IMR-90 (cell line): ENCODE results near the gene SDK1. TPM values are rescaled to one million over a fixed set of nuclear protein-coding genes. Genes with fewer than 3 reads are reported as not detected.

Source experiments
- ATAC-seq: fragments of 200-7000 bp; cut with Tn5 transposase; 2 replicates; pipeline ENCODE4 v1.9.1; 2020; ENCODE audit warnings: low read depth, mild to moderate bottlenecking, moderate library complexity
- BruUV-seq: library from RNA; stranded (reverse); fragments of 400-500 nt; replicated peaks from 2 replicates; lab custom pipeline; 2021; lab: Mats Ljungman, UMichigan
- CTCF ChIA-PET: fragments of 300-600 bp; formaldehyde crosslinking; extraction: SDS; loops from one replicate; lab custom pipeline; 2021; ENCODE audit warnings: antibody characterized with exemption; lab: Yijun Ruan, JAX
- POLR2A ChIA-PET: fragments of 300-600 bp; sonication (Branson Sonifier 250); formaldehyde crosslinking; loops from one replicate; lab custom pipeline; 2022; ENCODE audit warnings: antibody characterized with exemption; ENCODE audit not compliant: unreplicated experiment; lab: Charles Lee
- DNase-seq: peaks from one replicate; pipeline ENCODE4 v3.0.0; 2013
- H2AFZ ChIP-seq: replicated peaks from 2 replicates; pipeline ENCODE3; 2013; ENCODE audit warnings: low read length, mild to moderate bottlenecking; ENCODE audit not compliant: poor library complexity
- H2AK5ac ChIP-seq: 2 replicates; pipeline ENCODE4 v1.6.1; 2013; ENCODE audit warnings: low read depth, low read length, inconsistent platforms
- H2AK9ac ChIP-seq: replicated peaks from 2 replicates; pipeline ENCODE3; 2013; ENCODE audit warnings: mild to moderate bottlenecking, low read depth, low read length, moderate library complexity; ENCODE audit not compliant: poor library complexity
- H2BK120ac ChIP-seq: 2 replicates; pipeline ENCODE4 v1.6.1; 2013; ENCODE audit warnings: low read depth, low read length, inconsistent platforms
- H2BK15ac ChIP-seq: 3 replicates; pipeline ENCODE4 v1.6.1; 2013; ENCODE audit warnings: low read depth, low read length, inconsistent platforms
- H2BK20ac ChIP-seq: 2 replicates; pipeline ENCODE4 v1.6.1; 2013; ENCODE audit warnings: low read depth, mild to moderate bottlenecking, inconsistent platforms, low read length, moderate library complexity
- H2BK5ac ChIP-seq: 2 replicates; pipeline ENCODE4 v1.6.1; 2013; ENCODE audit warnings: mild to moderate bottlenecking, low read depth, low read length, inconsistent platforms; ENCODE audit not compliant: poor library complexity, severe bottlenecking
- H3K14ac ChIP-seq: replicated peaks from 2 replicates; pipeline ENCODE4 v1.6.1; 2013; ENCODE audit warnings: low read depth, low read length, inconsistent platforms
- H3K18ac ChIP-seq: 2 replicates; pipeline ENCODE4 v1.6.1; 2013; ENCODE audit warnings: low read depth, low read length, control low read depth
- H3K23ac ChIP-seq: 2 replicates; pipeline ENCODE4 v1.6.1; 2013; ENCODE audit warnings: low read depth, low read length, inconsistent platforms
- H3K27ac ChIP-seq: 2 replicates; pipeline ENCODE4 v1.5.1; 2013; ENCODE audit warnings: mild to moderate bottlenecking, control low read depth, low read length; ENCODE audit not compliant: insufficient read depth
- H3K27me3 ChIP-seq: 2 replicates; pipeline ENCODE4 v1.6.1; 2013; ENCODE audit warnings: low read length; ENCODE audit not compliant: control insufficient read depth, insufficient read depth
- H3K36me3 ChIP-seq: 2 replicates; pipeline ENCODE4 v1.6.1; 2013; ENCODE audit warnings: low read length, mixed read lengths; ENCODE audit not compliant: control insufficient read depth, insufficient read depth
- H3K4ac ChIP-seq: 2 replicates; pipeline ENCODE4 v1.6.1; 2013; ENCODE audit warnings: low read depth, low read length, inconsistent platforms
- H3K4me1 ChIP-seq: 2 replicates; pipeline ENCODE4 v1.6.1; 2013; ENCODE audit warnings: low read length, mixed read lengths; ENCODE audit not compliant: control insufficient read depth, insufficient read depth
- H3K4me2 ChIP-seq: 2 replicates; pipeline ENCODE4 v1.6.1; 2013; ENCODE audit warnings: low read depth, mild to moderate bottlenecking, control low read depth, low read length, moderate library complexity
- H3K4me3 ChIP-seq: 2 replicates; pipeline ENCODE4 v1.5.1; 2013; ENCODE audit warnings: low read depth, mild to moderate bottlenecking, control low read depth, low read length, moderate library complexity; ENCODE audit not compliant: insufficient read depth
- H3K56ac ChIP-seq: 2 replicates; pipeline ENCODE4 v1.6.1; 2013; ENCODE audit warnings: low read length, inconsistent platforms; ENCODE audit not compliant: insufficient read depth; ENCODE audit errors: extremely low read depth
- H3K79me1 ChIP-seq, 2 experiments: 2 replicates each; pipeline ENCODE4 v1.6.1; 2013; ENCODE audit warnings: low read length in 2 of 2, inconsistent platforms in 1 of 2, low read depth in 1 of 2
- H3K9ac ChIP-seq: 2 replicates; pipeline ENCODE4 v1.6.1; 2013; ENCODE audit warnings: low read depth, low read length, control low read depth
- H3K9me1 ChIP-seq: 2 replicates; pipeline ENCODE4 v1.6.1; 2013; ENCODE audit warnings: low read length, inconsistent platforms; ENCODE audit not compliant: insufficient read depth
- H3K9me3 ChIP-seq: 2 replicates; pipeline ENCODE4 v1.6.1; 2013; ENCODE audit warnings: low read length; ENCODE audit not compliant: control insufficient read depth, insufficient read depth
- H4K20me1 ChIP-seq: 2 replicates; pipeline ENCODE4 v1.6.1; 2013; ENCODE audit warnings: low read length, inconsistent platforms; ENCODE audit not compliant: insufficient read depth
- H4K5ac ChIP-seq: 2 replicates; pipeline ENCODE4 v1.6.1; 2013; ENCODE audit warnings: mild to moderate bottlenecking, low read depth, low read length, control low read depth
- H4K8ac ChIP-seq, 2 experiments: 2 replicates each; pipeline ENCODE4 v1.6.1; 2013; ENCODE audit warnings: low read depth in 2 of 2, low read length in 2 of 2, control low read depth in 1 of 2, inconsistent platforms in 1 of 2
- H4K91ac ChIP-seq: 2 replicates; pipeline ENCODE4 v1.6.1; 2013; ENCODE audit warnings: low read depth, low read length, inconsistent platforms; ENCODE audit not compliant: insufficient read depth
- BHLHE40 ChIP-seq: fragments of 150-350 bp; IDR thresholded peaks from 2 replicates; pipeline ENCODE4 v1.6.1; 2016; ENCODE audit warnings: mild to moderate bottlenecking, low read depth, low read length
- CEBPB ChIP-seq: IDR thresholded peaks from 2 replicates; pipeline ENCODE4 v1.6.1; 2012; ENCODE audit warnings: low read depth, low read length, improper control_type of control experiment
- CHD1 ChIP-seq: IDR thresholded peaks from 2 replicates; pipeline ENCODE4 v1.6.1; 2012; ENCODE audit warnings: low read depth, low read length, improper control_type of control experiment
- CTCF ChIP-seq: conservative IDR thresholded peaks from 2 replicates; pipeline ENCODE4 v1.5.1; 2012; ENCODE audit warnings: mild to moderate bottlenecking, low read depth, low read length, improper control_type of control experiment
- ELK1 ChIP-seq: fragments of 150-350 bp; IDR thresholded peaks from 2 replicates; pipeline ENCODE4 v1.6.1; 2016; ENCODE audit warnings: low read depth, mild to moderate bottlenecking, low read length, moderate library complexity, borderline replicate concordance
- FOS ChIP-seq: fragments of 150-350 bp; IDR thresholded peaks from 2 replicates; pipeline ENCODE4 v1.6.1; 2016; ENCODE audit warnings: low read depth, low read length
- MAFK ChIP-seq: IDR thresholded peaks from 2 replicates; pipeline ENCODE4 v1.6.1; 2012; ENCODE audit warnings: low read depth, low read length, improper control_type of control experiment
- MAZ ChIP-seq: IDR thresholded peaks from 2 replicates; pipeline ENCODE4 v1.6.1; 2012; ENCODE audit warnings: low read depth, mild to moderate bottlenecking, low read length, improper control_type of control experiment, moderate library complexity, borderline replicate concordance
- MXI1 ChIP-seq: IDR thresholded peaks from 2 replicates; pipeline ENCODE4 v1.6.1; 2012; ENCODE audit warnings: low read depth, mild to moderate bottlenecking, low read length, moderate library complexity, borderline replicate concordance
- NFE2L2 ChIP-seq: fragments of 150-350 bp; IDR thresholded peaks from 2 replicates; pipeline ENCODE4 v1.6.1; 2016; ENCODE audit warnings: low read depth, mild to moderate bottlenecking, low read length
- POLR2A ChIP-seq: IDR thresholded peaks from 2 replicates; pipeline ENCODE4 v1.6.1; 2012; ENCODE audit warnings: mild to moderate bottlenecking, low read depth, low read length
- RAD21 ChIP-seq: IDR thresholded peaks from 2 replicates; pipeline ENCODE4 v1.6.1; 2012; ENCODE audit warnings: low read length, improper control_type of control experiment
- RCOR1 ChIP-seq: IDR thresholded peaks from 2 replicates; pipeline ENCODE4 v1.6.1; 2012; ENCODE audit warnings: mild to moderate bottlenecking, low read length, improper control_type of control experiment; ENCODE audit not compliant: insufficient replicate concordance
- RFX5 ChIP-seq: IDR thresholded peaks from 2 replicates; pipeline ENCODE4 v1.8.0; 2012; ENCODE audit warnings: low read depth, mild to moderate bottlenecking, low read length, moderate library complexity
- SMC3 ChIP-seq: fragments of 150-350 bp; IDR thresholded peaks from 2 replicates; pipeline ENCODE4 v1.6.1; 2016; ENCODE audit warnings: low read depth, mild to moderate bottlenecking, antibody characterized with exemption, low read length, moderate library complexity
- USF2 ChIP-seq: fragments of 150-350 bp; IDR thresholded peaks from 2 replicates; pipeline ENCODE4 v1.6.1; 2017; ENCODE audit warnings: mild to moderate bottlenecking, antibody characterized with exemption, low read length, low read depth
- WGBS, 2 experiments: methylation state at CpG; one replicate each; pipeline versions ENCODE4 v1.1.5 to v1.1.7; 2013; ENCODE audit warnings: missing lambda C conversion rate in 2 of 2; ENCODE audit not compliant: insufficient read length in 1 of 2; ENCODE audit errors: extremely low coverage in 2 of 2; 5-methylcytosine and 5-hydroxymethylcytosine counted together
- dilution Hi-C: fragments of 300-500 bp; cut with HindIII; formaldehyde crosslinking; loops from one replicate; pipeline ENCODE4 v1.14.3; 2018; ENCODE audit warnings: low sequenced_read_pairs; ENCODE audit not compliant: unreplicated experiment
- in situ Hi-C: fragments of 300-500 bp; cut with MboI; formaldehyde crosslinking; loops from 3 replicates; pipeline ENCODE4 v1.14.3; 2019; ENCODE audit warnings: low sequenced_read_pairs, inconsistent platforms, mixed read lengths
- intact Hi-C: fragments of 100-400 bp; cut with micrococcal nuclease; formaldehyde crosslinking; loops from 2 replicates; pipeline ENCODE4 v1.10.0; 2022
- polyA plus RNA-seq, 3 experiments: library from polyadenylated mRNA; depleted of rRNA; stranded (reverse); fragments of >200 nt; gene quantifications; 2 replicates each; pipeline ENCODE4 v1.2.3, GENCODE V29; 2012; ENCODE audit warnings: low replicate concordance in 1 of 3
- total RNA-seq: library from RNA; depleted of rRNA; stranded (reverse); fragments of >200 nt; gene quantifications from 2 replicates; pipeline ENCODE4 v1.2.3, GENCODE V29; 2012

SDK1 gene
- total and polyA plus RNA-seq, 2 of the 4 experiments (the other 2 are of a cell fraction), result 1.5 to 1.6 TPM

GRCh38 chr7:3964980-3965606 is 664.0 kb downstream of the SDK1 start:
- no peaks in the 10 kb centered on the region for H3K9me1 ChIP-seq
- dilution Hi-C loops, result no loop called here
- no TSS peak for BruUV-seq
- H4K8ac ChIP-seq, result no peak overlapping the region
- no peak overlapping the region for H2BK15ac ChIP-seq
- TF ChIP-seq NFE2L2 (no peak), USF2 (no peak), CTCF (no peak), ELK1 (no peak), MXI1 (no peak), CHD1 (no peak), POLR2A (no peak), RCOR1 (no peak), CEBPB (no peak), SMC3 (no peak), RAD21 (no peak), RFX5 (no peak), FOS (no peak), MAFK (no peak), BHLHE40 (no peak), MAZ (no peak)
- no peak overlapping the region for H3K23ac ChIP-seq
- no peak overlapping the region for H4K91ac ChIP-seq
- H4K5ac ChIP-seq, result no peak overlapping the region
- 80% methylated on average over 2 of the region's 8 CpGs; no CpG with 5 or more reads in 1 of the 2 experiments for WGBS, 2 experiments
- H2AFZ ChIP-seq, result no peak overlapping the region
- no peak overlapping the region for H3K56ac ChIP-seq
- H2AK5ac ChIP-seq, result no peak overlapping the region
- no peak overlapping the region for H3K18ac ChIP-seq
- no peaks in the 10 kb centered on the region for H4K20me1 ChIP-seq
- no peaks in the 10 kb centered on the region for H3K4me1 ChIP-seq
- no peak overlapping the region for H2BK5ac ChIP-seq
- ChIA-PET POLR2A (no interaction called here), CTCF (no interaction called here)
- no peaks in the 10 kb centered on the region for H3K79me1 ChIP-seq
- no peak overlapping the region for H2AK9ac ChIP-seq
- peaks cover 2% of the 10 kb centered on the region; the same call in 1 of the 2 replicates for H3K9me3 ChIP-seq
- no peak overlapping the region for H2BK20ac ChIP-seq
- no peak overlapping the region for H3K4me3 ChIP-seq
- no peak overlapping the region for H3K14ac ChIP-seq
- H2BK120ac ChIP-seq, result no peak overlapping the region
- H3K27me3 ChIP-seq, result no peaks in the 10 kb centered on the region
- H3K36me3 ChIP-seq, result 0 out of 2 replicates have a peak, but pooled peaks cover 3% of the 10 kb centered on the region
- no peak for DNase-seq
- ATAC-seq, result no peak
- no peak overlapping the region for H3K4me2 ChIP-seq
- H3K27ac ChIP-seq, result no peak overlapping the region
- H3K4ac ChIP-seq, result no peak overlapping the region
- in situ Hi-C loops, result no loop called here
- intact Hi-C loops, result no loop called here
- H3K9ac ChIP-seq, result no peak overlapping the region
